ENCODE results near the gene HRH3. TPM values are rescaled to one million over a fixed set of nuclear protein-coding genes. Genes with fewer than 3 reads are reported as not detected.

The HRH3 gene
- total and polyA plus RNA-seq, 12 donors, result 0.06 to 0.80 (median 0.11) TPM; not detected in 8

DNA sequence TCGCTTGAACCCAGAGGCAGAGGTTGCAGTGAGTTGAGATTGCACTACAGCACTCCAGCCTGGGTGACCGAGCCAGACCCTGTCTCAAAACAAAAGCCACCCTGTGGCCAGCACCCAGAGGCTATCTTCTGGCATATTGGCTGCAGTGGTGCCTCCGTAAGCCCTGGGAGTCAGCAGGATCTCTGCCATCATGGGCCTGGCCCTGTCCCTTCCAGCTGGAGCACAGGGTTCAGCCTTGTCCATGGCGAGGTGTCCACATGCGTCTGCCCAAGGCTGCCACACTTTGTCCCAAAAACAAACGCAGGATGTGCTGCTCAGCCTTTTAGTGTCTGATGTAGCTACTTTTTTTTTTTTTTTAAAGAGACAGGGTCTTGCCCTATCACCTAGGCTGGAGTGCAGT lies 52.6 kb downstream of the HRH3 start:
- H3K27me3 ChIP-seq, result no peaks in the 10 kb centered on the region
- no peak overlapping the region for H3K4me3 ChIP-seq
- intact Hi-C loops (cut with DNase I), result no loop called here
- TF ChIP-seq CTCF (IDR thresholded peaks at IDR 0.05) (no peak), POLR2A (IDR thresholded peaks at IDR 0.05) (no peak)
- DNase-seq, result no peak
- H3K9me3 ChIP-seq (replicated peaks in 1 of 3), result no peaks in the 10 kb centered on the region
- no peaks in the 10 kb centered on the region for H3K4me1 ChIP-seq (replicated peaks in 1 of 2)
- peaks cover 0 to 39% of the 10 kb centered on the region in 2 donors for H3K36me3 ChIP-seq (replicated peaks in 1 of 2)
- 75 to 84% (median 80%) methylated on average over 2 to 6 of the region's 6 CpGs for WGBS, 4 donors
- no peak overlapping the region for H3K27ac ChIP-seq

DNA sequence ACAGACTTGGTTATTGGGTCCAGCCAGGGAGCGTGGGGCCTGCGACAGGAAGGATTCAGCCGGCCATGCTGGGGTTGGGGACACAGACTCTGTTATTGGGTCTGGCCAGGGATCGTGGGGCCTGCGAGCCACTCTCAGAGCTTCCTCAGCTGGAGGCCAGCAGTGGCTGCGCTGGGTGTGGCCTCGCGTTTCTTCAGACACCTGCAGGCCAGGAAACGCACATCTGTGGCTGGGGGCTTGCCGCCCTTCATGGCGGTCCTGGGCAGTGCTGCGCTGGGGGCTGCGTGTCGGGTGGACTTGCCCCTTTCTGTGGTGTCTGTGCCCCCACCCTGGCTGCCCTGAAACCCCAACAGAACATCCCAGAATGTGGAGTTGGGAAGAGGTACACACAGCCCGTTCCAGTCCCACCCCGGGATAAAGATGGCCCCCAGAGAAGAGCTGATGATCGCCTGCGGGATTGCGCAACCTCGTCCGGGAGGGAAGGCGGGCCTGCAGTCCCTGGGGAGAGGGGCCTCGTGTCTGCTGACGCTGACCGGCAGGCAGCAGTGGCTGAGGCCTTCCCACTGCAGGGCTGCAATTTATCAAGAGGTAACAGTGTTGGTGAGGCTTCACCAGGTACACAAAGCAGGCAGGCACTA lies 54.2 kb downstream of the HRH3 start:
- Histone ChIP-seq H3K27me3 (no peaks in the 10 kb centered on the region), H3K36me3 (replicated peaks in 1 of 2) (peaks cover 0 to 54% of the 10 kb centered on the region in 2 donors), H3K9me3 (replicated peaks in 1 of 3) (no peaks in the 10 kb centered on the region), H3K4me1 (replicated peaks in 1 of 2) (no peaks in the 10 kb centered on the region), H3K4me3 (no peak overlapping the region), H3K27ac (no peak overlapping the region)
- TF ChIP-seq CTCF (IDR thresholded peaks at IDR 0.05), result no peak
- no peak for TF ChIP-seq POLR2A (IDR thresholded peaks at IDR 0.05)
- WGBS, 4 donors, result 76 to 90% (median 86%) methylated on average over 12 to 25 of the region's 25 CpGs
- intact Hi-C loops (cut with DNase I), result no loop called here
- DNase-seq, result no peak

Other genes with a start within 250 kb of the HRH3 start
- 10 to 100 TPM in 8 of 9 donors, 1 to 10 TPM in 1; 10.0 to 30.9 (median 15.6) TPM for gene TAF4, start 154.4 kb downstream of the HRH3 start, total RNA-seq
- 10 to 100 TPM in 2 of 3 donors, 1 to 10 TPM in 1; 5.2 to 12.5 (median 10.9) TPM for gene TAF4, start 154.4 kb downstream of the HRH3 start, polyA plus RNA-seq
- gene LSM14B, start 97.8 kb downstream of the HRH3 start, total RNA-seq, result 10 to 100 TPM; 26.7 to 47.0 (median 34.8) TPM
- 10 to 100 TPM; 17.6 to 23.4 (median 19.2) TPM for gene LSM14B, start 97.8 kb downstream of the HRH3 start, polyA plus RNA-seq
- gene PSMA7, start 76.9 kb downstream of the HRH3 start, total RNA-seq, result 100 to 1,000 TPM; 216 to 518 (median 291) TPM
- 100 to 1,000 TPM; 175 to 292 (median 178) TPM for gene PSMA7, start 76.9 kb downstream of the HRH3 start, polyA plus RNA-seq
- 10 to 100 TPM in 8 of 9 donors, 1 to 10 TPM in 1; 9.0 to 45.7 (median 13.9) TPM for gene SS18L1, start 76.5 kb downstream of the HRH3 start, total RNA-seq
- gene SS18L1, start 76.5 kb downstream of the HRH3 start, polyA plus RNA-seq, result 10 to 100 TPM in 2 of 3 donors, 1 to 10 TPM in 1; 9.2 to 36.6 (median 15.1) TPM
- gene MTG2, start 37.2 kb downstream of the HRH3 start, total RNA-seq, result 10 to 100 TPM; 11.5 to 60.1 (median 43.1) TPM
- gene MTG2, start 37.2 kb downstream of the HRH3 start, polyA plus RNA-seq, result 10 to 100 TPM; 30.2 to 90.4 (median 84.3) TPM
- gene OSBPL2, start 18.2 kb upstream of the HRH3 start, total RNA-seq, result 10 to 100 TPM; 27.8 to 96.7 (median 39.3) TPM
- gene OSBPL2, start 18.2 kb upstream of the HRH3 start, polyA plus RNA-seq, result 10 to 100 TPM; 13.8 to 38.3 (median 18.8) TPM
- gene ADRM1, start 82.7 kb upstream of the HRH3 start, total RNA-seq, result 100 to 1,000 TPM in 7 of 9 donors, 10 to 100 TPM in 2; 87.2 to 254 (median 162) TPM
- gene ADRM1, start 82.7 kb upstream of the HRH3 start, polyA plus RNA-seq, result 100 to 1,000 TPM in 1 of 3 donors, 10 to 100 TPM in 2; 50.6 to 125 (median 95.6) TPM
- 100 to 1,000 TPM in 4 of 9 donors, 10 to 100 TPM in 4, 1 to 10 TPM in 1; 2.3 to 146 (median 94.9) TPM for gene LAMA5, start 147.0 kb upstream of the HRH3 start, total RNA-seq
- gene LAMA5, start 147.0 kb upstream of the HRH3 start, polyA plus RNA-seq, result 100 to 1,000 TPM in 2 of 3 donors, 1 to 10 TPM in 1; 2.0 to 537 (median 262) TPM
- 1,000 to 10,000 TPM in 8 of 9 donors, 100 to 1,000 TPM in 1; 725 to 4,794 (median 1,551) TPM for gene RPS21, start 166.8 kb upstream of the HRH3 start, total RNA-seq
- 1,000 to 10,000 TPM in 2 of 3 donors, 100 to 1,000 TPM in 1; 438 to 3,024 (median 2,274) TPM for gene RPS21, start 166.8 kb upstream of the HRH3 start, polyA plus RNA-seq
- gene CABLES2, start 187.0 kb upstream of the HRH3 start, total RNA-seq, result 1 to 10 TPM; 1.5 to 5.6 (median 3.7) TPM
- 1 to 10 TPM; 2.8 to 4.1 (median 3.4) TPM for gene CABLES2, start 187.0 kb upstream of the HRH3 start, polyA plus RNA-seq
- gene RBBP8NL, start 207.3 kb upstream of the HRH3 start, total RNA-seq, result not detected
- gene RBBP8NL, start 207.3 kb upstream of the HRH3 start, polyA plus RNA-seq, result not detected